ENCODE results near the gene TACR1.

TACR1 gene

DNA sequence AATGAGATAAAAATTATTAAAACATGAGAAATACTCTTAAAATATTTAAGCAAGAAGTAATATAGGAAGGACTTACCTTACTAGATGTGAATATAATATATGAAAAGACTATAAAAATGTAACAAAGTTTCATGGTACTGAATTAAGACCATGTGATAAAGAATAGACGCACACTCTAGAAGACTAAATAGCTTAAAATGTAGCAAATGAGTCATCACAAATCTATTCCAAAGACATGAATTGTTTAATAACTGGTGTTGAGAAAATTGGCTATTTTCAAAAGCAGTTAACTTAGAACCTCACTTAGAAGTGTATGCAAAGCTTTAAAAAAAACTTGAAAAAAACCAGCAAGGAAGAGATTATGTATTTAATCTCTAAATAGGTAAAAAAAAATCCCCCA, 176.8 kb downstream of the TACR1 start:
- no peak for DNase-seq (ENCODE audit: low read depth, low spot score)

DNA sequence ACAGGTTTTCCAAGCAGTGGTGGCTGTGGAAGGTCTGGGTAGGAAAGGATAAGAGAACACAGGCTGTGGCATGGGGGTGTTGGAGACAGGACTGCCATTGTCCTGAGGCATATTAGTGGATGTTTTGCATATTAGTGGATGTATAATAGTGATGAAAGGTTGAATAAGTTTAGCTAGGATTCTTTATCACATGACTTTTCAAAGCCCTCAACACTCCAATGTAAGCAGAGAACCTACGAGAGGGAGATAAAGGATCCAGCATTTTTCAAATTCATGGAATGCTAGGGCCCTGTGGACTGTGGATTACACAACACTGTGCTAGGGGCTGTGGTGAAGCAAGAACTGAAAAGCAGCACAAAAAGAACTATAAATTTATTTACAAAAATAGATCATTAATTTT, 177.6 kb downstream of the TACR1 start:
- no peak for DNase-seq (ENCODE audit: low read depth, low spot score)

GRCh38 chr2:75020476-75020875, 178.8 kb downstream of the TACR1 start:
- no peak for DNase-seq (ENCODE audit: low read depth, low spot score)

GRCh38 chr2:75019790-75020189, 179.5 kb downstream of the TACR1 start:
- DNase-seq (ENCODE audit: low read depth, low spot score) = no peak

GRCh38 chr2:75018162-75018561, 181.2 kb downstream of the TACR1 start:
- DNase-seq (ENCODE audit: low read depth, low spot score) = no peak

GRCh38 chr2:75012080-75012479, 187.2 kb downstream of the TACR1 start:
- DNase-seq (ENCODE audit: low read depth, low spot score) = no peak

GRCh38 chr2:75010571-75010970, 188.7 kb downstream of the TACR1 start:
- DNase-seq (ENCODE audit: low read depth, low spot score) = no peak

GRCh38 chr2:75007819-75008218, 191.5 kb downstream of the TACR1 start:
- no peak for DNase-seq (ENCODE audit: low read depth, low spot score)

- no peak for DNase-seq (ENCODE audit: low read depth, low spot score)
These were observed 192.3 kb downstream of the TACR1 start for GRCh38 chr2:75007061-75007460.

- DNase-seq (ENCODE audit: low read depth, low spot score) = no peak
These were observed 193.3 kb downstream of the TACR1 start for GRCh38 chr2:75006041-75006440.

DNA sequence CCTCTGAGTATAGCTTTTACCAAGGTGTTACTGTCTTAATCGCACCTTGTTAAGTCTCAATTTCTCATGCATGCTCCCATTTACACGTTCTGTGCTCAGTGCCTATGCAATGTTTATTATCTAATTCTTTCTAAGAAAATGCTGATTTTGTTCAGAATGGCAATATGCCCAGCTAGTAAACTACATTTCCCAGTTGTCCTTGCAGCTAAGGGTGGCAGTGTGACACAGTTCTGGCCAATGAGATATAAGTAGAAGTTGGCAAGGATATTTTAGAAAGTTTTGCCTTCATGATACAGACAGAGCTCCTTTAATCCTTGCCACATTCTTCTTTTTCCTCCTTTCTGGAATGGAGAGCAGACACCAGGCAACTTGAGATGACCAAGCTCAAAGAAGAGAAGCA, 195.5 kb downstream of the TACR1 start:
- DNase-seq (ENCODE audit: low read depth, low spot score) = no peak

- DNase-seq (ENCODE audit: low read depth, low spot score) = no peak
These were observed 196.0 kb downstream of the TACR1 start for GRCh38 chr2:75003276-75003675.

- DNase-seq (ENCODE audit: low read depth, low spot score) = no peak
These were observed 197.3 kb downstream of the TACR1 start for GRCh38 chr2:75002007-75002406.

GRCh38 chr2:74999468-74999867, 199.9 kb downstream of the TACR1 start:
- DNase-seq (ENCODE audit: low read depth, low spot score) = no peak
